ENCODE results near the gene GAST. TPM values are rescaled to one million over a fixed set of nuclear protein-coding genes. Genes with fewer than 3 reads are reported as not detected.
"Not testable (repeated sequence)": the region's sequence is repeated elsewhere in the genome, so short reads cannot be mapped to it uniquely, and the experiment has no call there.

The GAST gene
- total and polyA plus RNA-seq, 5 donors: not detected

- no peaks in the 10 kb centered on the region for H3K27me3 ChIP-seq (ENCODE audit: control insufficient read depth, insufficient read depth)
- H3K4me1 ChIP-seq (ENCODE audit: control insufficient read depth, insufficient read depth, low read length): peaks cover 4% of the 10 kb centered on the region
- H3K9me3 ChIP-seq (ENCODE audit: control insufficient read depth, low read length): no peaks in the 10 kb centered on the region
- ATAC-seq: peak in 1 of 2 donors; percentile 9
- no peak overlapping the region for H3K4me3 ChIP-seq (ENCODE audit: low read length)
- peak in 1 of 3 donors; percentile 65 for DNase-seq
- intact Hi-C loops (cut with DNase I): no loop called here
- no peak overlapping the region for H3K27ac ChIP-seq (ENCODE audit: low read length)
- WGBS: 47% methylated on average over 11 of the region's 11 CpGs
Observed at GRCh38 chr17:41695954-41696757, 16.0 kb upstream of the GAST start.

DNA sequence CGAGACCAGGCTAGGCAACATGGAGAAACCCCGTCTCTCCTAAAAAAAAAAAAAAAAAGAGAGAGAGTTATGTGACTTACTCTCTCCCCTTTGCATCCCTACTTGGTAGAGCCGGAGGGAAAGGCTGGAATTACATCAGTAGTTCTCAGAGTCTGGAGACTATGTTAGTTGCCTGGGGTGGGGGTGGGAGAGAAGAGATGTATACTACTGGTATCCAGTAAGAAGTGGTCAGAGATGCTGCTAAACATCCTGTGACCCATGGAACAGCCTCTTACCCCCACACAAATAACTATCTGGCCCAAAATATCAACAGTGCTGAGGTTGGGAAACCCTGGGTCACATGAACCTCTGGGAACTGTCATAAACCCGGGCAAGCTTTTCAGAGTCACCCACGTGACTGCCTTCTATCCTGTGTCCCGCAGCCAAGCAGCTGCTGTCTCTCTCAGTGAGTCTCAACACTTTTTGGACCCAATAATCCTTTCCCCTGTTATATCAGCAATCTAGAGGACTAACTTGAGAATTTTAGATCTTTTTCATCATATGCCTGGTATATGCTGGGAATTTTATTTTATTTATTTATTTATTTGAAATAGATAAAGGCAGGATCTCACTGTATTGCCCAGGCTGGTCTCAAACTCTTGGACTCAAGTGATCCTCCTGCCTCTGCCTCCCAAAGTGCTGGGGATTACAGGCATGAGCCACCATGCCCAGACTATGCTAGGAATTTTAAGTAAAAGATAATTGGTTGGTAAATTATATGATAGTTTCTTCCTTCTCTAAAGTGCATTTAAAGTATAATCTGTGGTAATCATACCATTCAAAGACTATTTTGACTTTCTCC is 14.8 kb upstream of the GAST start:
- Histone ChIP-seq H3K27me3 (ENCODE audit: control insufficient read depth, insufficient read depth) (no peaks in the 10 kb centered on the region), H3K4me3 (ENCODE audit: low read length) (no peak overlapping the region), H3K27ac (ENCODE audit: low read length) (no peak overlapping the region), H3K9me3 (ENCODE audit: control insufficient read depth, low read length) (no peaks in the 10 kb centered on the region), H3K4me1 (ENCODE audit: control insufficient read depth, insufficient read depth, low read length) (peaks cover 3% of the 10 kb centered on the region)
- WGBS: 35% methylated on average over 6 of the region's 6 CpGs
- intact Hi-C loops (cut with DNase I): no loop called here
- DNase-seq: peak; percentile 75 to 90 (median 83)
- peak; percentile 67 to 86 for ATAC-seq

- H3K4me1 ChIP-seq (ENCODE audit: control insufficient read depth, insufficient read depth, low read length); H3K27ac ChIP-seq (ENCODE audit: low read length); ATAC-seq; DNase-seq; H3K9me3 ChIP-seq (ENCODE audit: control insufficient read depth, low read length); intact Hi-C loops (cut with DNase I); H3K4me3 ChIP-seq (ENCODE audit: low read length); H3K27me3 ChIP-seq (ENCODE audit: control insufficient read depth, insufficient read depth): not testable (repeated sequence)
- WGBS: 88% methylated on average over 3 of the region's 3 CpGs
Observed at GRCh38 chr17:41700843-41701242, 11.3 kb upstream of the GAST start.

- Histone ChIP-seq H3K9me3 (ENCODE audit: control insufficient read depth, low read length) (no peaks in the 10 kb centered on the region), H3K27me3 (ENCODE audit: control insufficient read depth, insufficient read depth) (no peaks in the 10 kb centered on the region), H3K4me3 (ENCODE audit: low read length) (no peak overlapping the region), H3K27ac (ENCODE audit: low read length) (no peak overlapping the region), H3K4me1 (ENCODE audit: control insufficient read depth, insufficient read depth, low read length) (no peaks in the 10 kb centered on the region)
- DNase-seq (no peak), ATAC-seq (no peak)
- intact Hi-C loops (cut with DNase I): no loop called here
- WGBS: 83% methylated on average over 8 of the region's 8 CpGs
Observed at GRCh38 chr17:41702712-41703111, 9.4 kb upstream of the GAST start.

GRCh38 chr17:41705271-41705991 is 6.7 kb upstream of the GAST start:
- Histone ChIP-seq H3K27ac (ENCODE audit: low read length) (no peak overlapping the region), H3K4me3 (ENCODE audit: low read length) (no peak overlapping the region), H3K27me3 (ENCODE audit: control insufficient read depth, insufficient read depth) (no peaks in the 10 kb centered on the region), H3K9me3 (ENCODE audit: control insufficient read depth, low read length) (no peaks in the 10 kb centered on the region), H3K4me1 (ENCODE audit: control insufficient read depth, insufficient read depth, low read length) (no peaks in the 10 kb centered on the region)
- WGBS: 60% methylated on average over 13 of the region's 13 CpGs
- ATAC-seq: peak in 1 of 2 donors; percentile 19
- DNase-seq: no peak
- intact Hi-C loops (cut with DNase I): no loop called here

DNA sequence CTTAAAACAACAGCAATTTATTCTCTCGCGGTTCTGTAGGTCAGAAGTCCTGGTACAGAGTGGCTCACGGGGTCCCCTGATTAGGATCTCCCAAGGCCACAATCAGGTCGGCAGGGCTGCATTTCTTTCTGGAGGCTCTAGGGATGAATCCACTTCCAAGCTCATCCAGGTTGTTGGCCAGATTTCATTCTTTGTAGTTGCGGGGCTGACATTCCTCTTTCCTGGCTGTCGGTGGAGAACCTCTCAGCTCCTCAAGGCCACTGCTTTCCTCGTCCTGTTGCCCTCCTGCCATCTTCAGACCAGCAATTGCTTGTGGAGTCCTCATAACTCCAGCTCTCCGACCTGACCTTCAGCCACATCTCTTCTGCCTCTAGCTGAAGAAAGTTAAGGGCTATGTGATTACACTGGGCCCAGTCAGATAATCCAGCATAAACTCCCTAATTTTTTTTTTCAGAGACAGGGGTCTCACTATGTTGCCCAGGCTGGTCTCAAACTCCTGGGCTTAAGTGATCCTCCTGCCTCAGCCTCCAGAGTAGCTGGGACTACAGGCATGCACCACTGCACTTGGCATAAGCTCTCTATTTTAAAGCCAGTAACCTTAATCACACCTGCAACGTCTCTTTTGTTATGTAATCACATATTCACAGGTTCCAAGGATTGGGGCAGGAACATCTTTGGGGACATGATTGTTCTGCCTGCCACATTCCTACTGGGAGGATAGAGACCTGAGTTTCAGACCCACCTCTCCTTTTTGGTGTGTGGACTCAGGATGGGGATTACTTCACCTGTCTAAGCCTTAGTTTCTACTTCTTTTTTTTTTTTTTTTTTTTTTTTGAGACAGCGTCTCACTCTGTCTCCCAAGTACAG is 4.1 kb upstream of the GAST start:
- no peak for DNase-seq
- 73% methylated on average over 10 of the region's 10 CpGs for WGBS
- intact Hi-C loops (cut with DNase I): no loop called here

GRCh38 chr17:41710472-41711090 is 1.6 kb upstream of the GAST start:
- no peaks in the 10 kb centered on the region for H3K9me3 ChIP-seq (ENCODE audit: control insufficient read depth, low read length)
- H3K4me3 ChIP-seq (ENCODE audit: low read length): no peak overlapping the region
- H3K27me3 ChIP-seq (ENCODE audit: control insufficient read depth, insufficient read depth): no peaks in the 10 kb centered on the region
- H3K4me1 ChIP-seq (ENCODE audit: control insufficient read depth, insufficient read depth, low read length): no peaks in the 10 kb centered on the region
- intact Hi-C loops (cut with DNase I): no loop called here
- 56% methylated on average over 8 of the region's 8 CpGs for WGBS
- no peak overlapping the region for H3K27ac ChIP-seq (ENCODE audit: low read length)
- ATAC-seq (no peak), DNase-seq (no peak)

More for the DNA sequence above, 4.1 kb upstream of the GAST start:
- H3K4me3 ChIP-seq (ENCODE audit: low read length): no peak overlapping the region
- no peaks in the 10 kb centered on the region for H3K4me1 ChIP-seq (ENCODE audit: control insufficient read depth, insufficient read depth, low read length)
- H3K27me3 ChIP-seq (ENCODE audit: control insufficient read depth, insufficient read depth): no peaks in the 10 kb centered on the region
- H3K27ac ChIP-seq (ENCODE audit: low read length): no peak overlapping the region
- no peak for ATAC-seq
- no peaks in the 10 kb centered on the region for H3K9me3 ChIP-seq (ENCODE audit: control insufficient read depth, low read length)

DNA sequence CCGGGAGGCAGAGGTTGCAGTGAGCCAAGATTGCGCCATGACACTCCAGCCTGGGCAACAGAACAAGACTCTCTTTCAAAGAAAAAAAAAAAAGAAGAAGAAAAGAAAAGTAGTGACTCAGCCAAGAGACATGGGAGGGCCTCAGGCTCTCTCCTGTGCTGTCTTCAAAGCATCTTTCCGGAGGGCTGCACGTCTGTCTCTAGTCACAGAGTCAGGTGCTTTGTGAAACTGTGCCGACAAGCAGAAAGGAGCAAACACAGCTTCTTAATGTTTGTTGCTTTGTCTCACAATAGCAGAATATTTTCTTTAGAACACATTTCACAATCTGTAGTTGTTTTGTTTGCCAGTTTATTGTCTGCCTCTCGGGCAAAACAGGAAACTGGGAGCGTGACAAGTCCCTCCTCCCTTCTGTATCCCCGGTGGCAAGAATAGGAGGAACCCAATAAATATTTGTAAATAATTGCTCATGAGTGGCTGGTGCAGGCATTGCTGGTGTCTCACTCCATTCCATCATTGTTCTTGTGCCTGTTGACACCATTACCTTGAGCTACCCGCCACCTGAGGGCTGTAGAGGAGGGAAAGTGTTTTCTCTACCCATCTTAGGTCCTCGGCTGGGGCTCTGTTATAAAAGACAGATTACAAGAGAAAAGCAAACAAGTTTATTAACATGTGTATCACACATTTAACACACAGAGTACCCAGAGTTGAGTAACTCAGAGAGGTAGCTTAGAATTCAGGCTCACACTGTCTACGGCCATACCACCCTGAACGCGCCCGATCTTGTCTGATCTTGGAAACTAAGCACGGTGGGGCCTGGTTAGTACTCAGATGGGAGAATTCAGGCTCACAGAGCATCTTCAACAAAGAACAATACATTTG is 5.5 kb downstream of the GAST start:
- ATAC-seq: peak in 1 of 2 donors; percentile 20
- 64% methylated on average over 15 of the region's 15 CpGs for WGBS

GRCh38 chr17:41718287-41718645 is 6.1 kb downstream of the GAST start:
- ATAC-seq (peak in 1 of 2 donors; percentile 21), DNase-seq (no peak)
- Histone ChIP-seq H3K4me3 (ENCODE audit: low read length) (no peak overlapping the region), H3K27me3 (ENCODE audit: control insufficient read depth, insufficient read depth) (no peaks in the 10 kb centered on the region), H3K4me1 (ENCODE audit: control insufficient read depth, insufficient read depth, low read length) (peaks cover 2% of the 10 kb centered on the region), H3K9me3 (ENCODE audit: control insufficient read depth, low read length) (no peaks in the 10 kb centered on the region), H3K27ac (ENCODE audit: low read length) (no peak overlapping the region)
- WGBS: 50% methylated on average over 5 of the region's 5 CpGs
- intact Hi-C loops (cut with DNase I): no loop called here

More for the DNA sequence above, 5.5 kb downstream of the GAST start:
- no peaks in the 10 kb centered on the region for H3K9me3 ChIP-seq (ENCODE audit: control insufficient read depth, low read length)
- intact Hi-C loops (cut with DNase I): no loop called here
- no peak overlapping the region for H3K27ac ChIP-seq (ENCODE audit: low read length)
- H3K4me3 ChIP-seq (ENCODE audit: low read length): no peak overlapping the region
- DNase-seq: no peak
- H3K27me3 ChIP-seq (ENCODE audit: control insufficient read depth, insufficient read depth): no peaks in the 10 kb centered on the region
- peaks cover 2% of the 10 kb centered on the region for H3K4me1 ChIP-seq (ENCODE audit: control insufficient read depth, insufficient read depth, low read length)
